Esophagus muscularis mucosa (tissue), 4 donors: ENCODE results near the gene PARP8. TPM values are rescaled to one million over a fixed set of nuclear protein-coding genes. Genes with fewer than 3 reads are reported as not detected.

Source experiments
- DNase-seq: peaks from one replicate; pipeline ENCODE4 v3.0.0-alpha.2; 2017; ENCODE audit errors: extremely low spot score
- H3K27ac ChIP-seq, 4 donors: fragments of 200-600 bp; sonication (generic); replicated peaks in 1 of 4; 1 replicate in 3 of 4; 2 replicates in 1 of 4; pipeline ENCODE4 v1.5.1; 2016 to 2019; ENCODE audit warnings: mild to moderate bottlenecking in 1 of 4
- H3K27me3 ChIP-seq, 4 donors: fragments of 200-600 bp; sonication (generic); one replicate each; pipeline versions ENCODE4 v1.5.1 to v1.6.0; 2016 to 2019
- H3K36me3 ChIP-seq, 4 donors: fragments of 200-600 bp; sonication (generic); one replicate each; pipeline ENCODE4 v1.5.1; 2016 to 2019
- H3K4me1 ChIP-seq, 4 donors: fragments of 200-600 bp; sonication (generic); one replicate each; pipeline ENCODE4 v1.5.1; 2016 to 2019
- H3K4me3 ChIP-seq, 4 donors: fragments of 200-600 bp; sonication (generic); 1 replicate in 2 of 4; 2 replicates in 2 of 4; pipeline ENCODE4 v1.5.1; 2016 to 2019; ENCODE audit warnings: mild to moderate bottlenecking in 4 of 4, moderate library complexity in 1 of 4
- H3K9me3 ChIP-seq, 4 donors: fragments of 200-600 bp; sonication (generic); 1 replicate in 3 of 4; 2 replicates in 1 of 4; pipeline ENCODE4 v1.5.1; 2016 to 2019
- CTCF ChIP-seq, 3 experiments: fragments of 200-600 bp in 2 of 3; fragments of 450-650 bp in 1 of 3; sonication (generic) in 2 of 3; IDR thresholded peaks; one replicate each; pipeline ENCODE4 v1.5.1; 2017 to 2019; ENCODE audit warnings: antibody characterized with exemption in 3 of 3, mild to moderate bottlenecking in 2 of 3, moderate library complexity in 1 of 3
- EP300 ChIP-seq: sonication (generic); formaldehyde crosslinking; IDR thresholded peaks from one replicate; pipeline ENCODE4 v1.6.1; 2017; ENCODE audit warnings: antibody characterized with exemption
- POLR2A ChIP-seq: fragments of 450-650 bp; IDR thresholded peaks from one replicate; pipeline ENCODE4 v1.6.1; 2017; ENCODE audit warnings: antibody characterized with exemption, moderate library complexity, mild to moderate bottlenecking, low read depth
- POLR2AphosphoS5 ChIP-seq, 2 donors: sonication (generic); formaldehyde crosslinking; IDR thresholded peaks; one replicate each; pipeline ENCODE4 v1.6.1; 2017; ENCODE audit warnings: antibody characterized with exemption in 2 of 2
- WGBS: methylation state at CpG from one replicate; pipeline ENCODE4 v1.1.5; 2018; 5-methylcytosine and 5-hydroxymethylcytosine counted together
- intact Hi-C: fragments of 100-400 bp; cut with DNase I; formaldehyde crosslinking; loops from one replicate; pipeline ENCODE4 v1.15.1; 2023
- total RNA-seq, 4 donors: library from RNA; depleted of rRNA; stranded (reverse); fragments of >200 nt; gene quantifications; one replicate each; pipeline versions ENCODE4 v1.1.0 to v1.2.1, GENCODE V29; 2016

The PARP8 gene
- total RNA-seq, 4 donors from 2014 or later = 5.4 to 17.1 (median 9.7) TPM

DNA sequence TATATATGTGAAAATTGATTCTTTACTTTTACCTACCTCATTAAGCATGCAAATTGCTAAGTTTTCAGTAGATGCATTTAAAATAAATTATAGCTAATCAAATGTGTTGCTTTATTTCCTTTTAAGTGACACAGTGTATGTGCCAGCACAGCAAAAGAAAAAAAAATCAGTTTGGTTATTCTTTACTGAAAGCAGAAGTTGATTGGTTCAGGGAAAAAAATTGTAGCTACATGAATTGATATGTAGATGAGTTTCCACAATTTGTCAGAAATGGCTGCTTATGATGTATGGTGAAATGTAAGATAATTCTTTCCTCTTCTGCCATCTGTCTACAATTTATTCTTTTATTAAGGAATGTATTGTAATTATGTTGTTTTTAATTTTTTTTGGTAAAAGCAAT, 57.8 kb downstream of the PARP8 start:
- Histone ChIP-seq H3K9me3 (no peaks in the 10 kb centered on the region), H3K4me3 (no peak overlapping the region), H3K27ac (no peak overlapping the region), H3K36me3 (no peaks in the 10 kb centered on the region), H3K4me1 (peaks cover 0 to 14% (median 3%) of the 10 kb centered on the region in 4 donors), H3K27me3 (no peaks in the 10 kb centered on the region)
- intact Hi-C loops = no loop called here
- TF ChIP-seq POLR2AphosphoS5 (IDR thresholded peaks at IDR 0.05) = no peak
- TF ChIP-seq CTCF (IDR thresholded peaks at IDR 0.05) = no peak
- TF ChIP-seq POLR2A = no peak
- TF ChIP-seq EP300 = no peak
- DNase-seq = no peak

DNA sequence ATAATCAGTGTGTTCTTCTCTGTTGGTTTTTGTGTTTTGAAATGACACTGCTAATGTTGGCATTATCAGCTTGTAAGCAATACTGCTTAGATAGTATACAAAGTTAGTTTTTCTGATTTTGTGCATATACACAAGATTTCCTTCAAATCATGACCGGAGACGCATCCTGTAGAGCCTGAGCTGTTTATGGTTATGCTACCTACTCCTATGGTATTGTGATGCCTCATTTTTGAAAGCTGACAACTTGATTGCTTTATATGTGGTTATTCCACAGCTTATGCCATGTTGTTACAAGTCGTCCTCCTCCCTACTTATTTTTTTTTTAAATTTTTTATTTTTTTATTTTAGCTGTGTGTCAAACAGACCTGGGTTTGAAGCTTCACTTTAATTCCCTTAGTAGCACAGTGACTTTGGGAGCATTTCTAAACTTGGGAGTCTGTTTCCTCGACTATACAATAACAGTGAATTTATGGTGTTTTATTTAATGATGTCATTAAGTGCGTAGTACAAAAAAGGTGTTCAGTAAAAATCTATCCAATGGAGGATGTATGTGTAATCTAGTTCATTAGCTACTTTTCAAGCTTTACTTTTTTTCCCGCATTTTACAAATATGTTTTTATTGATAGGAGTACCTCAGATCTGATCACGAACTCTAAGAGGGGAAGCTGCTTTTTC, 59.5 kb downstream of the PARP8 start:
- H3K27ac ChIP-seq = no peak overlapping the region

DNA sequence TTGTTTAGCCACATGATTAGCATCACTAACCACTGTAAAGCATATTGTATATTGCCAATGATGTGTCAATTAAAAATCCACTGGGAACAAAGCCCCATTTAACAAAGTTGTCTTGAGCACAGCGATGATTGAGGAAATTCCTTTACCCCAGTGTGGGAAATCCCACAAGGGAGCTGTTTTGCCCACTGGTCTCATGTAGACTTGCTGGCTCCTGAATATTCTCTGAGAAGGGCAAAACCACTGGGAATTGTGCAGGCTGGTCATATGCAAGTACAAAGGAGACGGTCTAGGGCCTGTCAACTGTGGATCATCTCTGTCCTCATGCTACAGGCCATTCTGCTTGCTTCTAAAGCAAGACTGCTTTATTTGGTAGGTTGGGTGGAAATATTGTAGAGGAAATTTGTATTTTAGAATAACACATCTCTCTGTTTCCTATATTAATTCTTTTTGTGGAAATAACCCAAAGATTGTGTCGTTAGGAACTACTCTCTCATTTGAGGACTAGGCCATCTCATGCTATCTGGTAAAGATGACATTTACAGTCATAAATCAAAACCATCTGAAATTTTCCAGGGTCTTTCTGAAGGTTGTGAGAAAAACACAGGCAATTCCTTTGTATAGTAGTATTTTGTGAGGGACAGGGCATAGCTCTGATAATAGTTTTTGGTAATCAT, 60.2 kb downstream of the PARP8 start:
- Histone ChIP-seq H3K27ac (no peak overlapping the region), H3K9me3 (no peaks in the 10 kb centered on the region), H3K36me3 (no peaks in the 10 kb centered on the region), H3K27me3 (no peaks in the 10 kb centered on the region), H3K4me1 (peaks cover 0 to 12% (median 3%) of the 10 kb centered on the region in 4 donors), H3K4me3 (no peak overlapping the region)
- TF ChIP-seq CTCF (IDR thresholded peaks at IDR 0.05) = no peak
- no peak for TF ChIP-seq POLR2AphosphoS5 (IDR thresholded peaks at IDR 0.05)
- TF ChIP-seq EP300 = no peak
- TF ChIP-seq POLR2A = no peak
- intact Hi-C loops = no loop called here
- no peak for DNase-seq
- WGBS = 87% methylated on average over 3 of the region's 3 CpGs

More for the DNA sequence above, 59.5 kb downstream of the PARP8 start:
- 79% methylated on average over 7 of the region's 7 CpGs for WGBS
- peaks cover 0 to 12% (median 3%) of the 10 kb centered on the region in 4 donors for H3K4me1 ChIP-seq
- intact Hi-C loops = no loop called here
- no peak for TF ChIP-seq POLR2AphosphoS5 (IDR thresholded peaks at IDR 0.05)
- TF ChIP-seq POLR2A = no peak
- no peak for TF ChIP-seq EP300
- TF ChIP-seq CTCF (IDR thresholded peaks at IDR 0.05) = no peak
- DNase-seq = no peak
- H3K4me3 ChIP-seq = no peak overlapping the region
- H3K36me3 ChIP-seq = no peaks in the 10 kb centered on the region
- H3K9me3 ChIP-seq = no peaks in the 10 kb centered on the region
- H3K27me3 ChIP-seq = no peaks in the 10 kb centered on the region

DNA sequence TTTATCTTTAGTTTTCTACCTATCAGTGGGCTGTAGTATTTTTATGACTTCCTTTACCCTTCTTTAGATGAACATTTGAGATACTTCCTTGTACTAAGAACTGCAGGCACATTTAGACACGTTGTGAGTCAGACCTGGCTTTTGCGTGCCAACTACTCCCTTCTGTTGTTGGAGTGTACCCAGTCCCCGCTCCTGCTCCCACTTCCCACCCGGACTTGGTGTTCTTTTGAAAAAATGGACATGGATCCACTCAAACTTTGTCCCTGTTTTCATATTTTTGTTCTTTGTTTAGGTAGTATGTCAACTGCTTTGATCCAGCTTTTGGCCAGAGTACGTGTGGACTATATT, 60.7 kb downstream of the PARP8 start:
- H3K27ac ChIP-seq = no peak overlapping the region
- H3K27me3 ChIP-seq = no peaks in the 10 kb centered on the region
- WGBS = 41% methylated on average over 5 of the region's 5 CpGs
- H3K36me3 ChIP-seq = no peaks in the 10 kb centered on the region
- intact Hi-C loops = no loop called here
- H3K9me3 ChIP-seq = no peaks in the 10 kb centered on the region
- no peak for TF ChIP-seq POLR2A
- TF ChIP-seq CTCF (IDR thresholded peaks at IDR 0.05) = no peak
- TF ChIP-seq EP300 = no peak
- TF ChIP-seq POLR2AphosphoS5 (IDR thresholded peaks at IDR 0.05) = no peak
- no peak for DNase-seq
- H3K4me3 ChIP-seq = no peak overlapping the region
- H3K4me1 ChIP-seq = peaks cover 0 to 12% (median 3%) of the 10 kb centered on the region in 4 donors
